K562 (cell line): ENCODE measurements around the gene IGSF21.

Experiments used
- CREB1 ChIP-seq, 2 experiments: sonication (generic) in 1 of 2; formaldehyde crosslinking in 1 of 2; IDR thresholded peaks; 2 replicates each; pipeline versions ENCODE4 v1.6.1 to v1.8.0; 2012 to 2022; ENCODE audit warnings: inconsistent platforms in 1 of 2, mild to moderate bottlenecking in 1 of 2, missing genetic modification reagents in 1 of 2, moderate library complexity in 1 of 2
- ZC3H4 ChIP-seq: sonication (generic); formaldehyde crosslinking; IDR thresholded peaks from 2 replicates; pipeline ENCODE4 v1.9.0; 2021; ENCODE audit warnings: missing genetic modification reagents, borderline replicate concordance

GRCh38 chr1:18119289-18119688 is 11.7 kb downstream of the IGSF21 start:
- TF ChIP-seq ZC3H4 (no peak), CREB1 (IDR thresholded peaks at IDR 0.05) (no peak), CREB1 (CRISPR knock-in tag; IDR thresholded peaks at IDR 0.05) (no peak)
